GM18526 (cell line): ENCODE results near the gene MYT1.

Experiments used
- POLR2A ChIP-seq: IDR thresholded peaks from 3 replicates; pipeline ENCODE4 v1.6.1; 2011; ENCODE audit not compliant: insufficient read length; ENCODE audit errors: extremely low read depth

Gene MYT1

DNA sequence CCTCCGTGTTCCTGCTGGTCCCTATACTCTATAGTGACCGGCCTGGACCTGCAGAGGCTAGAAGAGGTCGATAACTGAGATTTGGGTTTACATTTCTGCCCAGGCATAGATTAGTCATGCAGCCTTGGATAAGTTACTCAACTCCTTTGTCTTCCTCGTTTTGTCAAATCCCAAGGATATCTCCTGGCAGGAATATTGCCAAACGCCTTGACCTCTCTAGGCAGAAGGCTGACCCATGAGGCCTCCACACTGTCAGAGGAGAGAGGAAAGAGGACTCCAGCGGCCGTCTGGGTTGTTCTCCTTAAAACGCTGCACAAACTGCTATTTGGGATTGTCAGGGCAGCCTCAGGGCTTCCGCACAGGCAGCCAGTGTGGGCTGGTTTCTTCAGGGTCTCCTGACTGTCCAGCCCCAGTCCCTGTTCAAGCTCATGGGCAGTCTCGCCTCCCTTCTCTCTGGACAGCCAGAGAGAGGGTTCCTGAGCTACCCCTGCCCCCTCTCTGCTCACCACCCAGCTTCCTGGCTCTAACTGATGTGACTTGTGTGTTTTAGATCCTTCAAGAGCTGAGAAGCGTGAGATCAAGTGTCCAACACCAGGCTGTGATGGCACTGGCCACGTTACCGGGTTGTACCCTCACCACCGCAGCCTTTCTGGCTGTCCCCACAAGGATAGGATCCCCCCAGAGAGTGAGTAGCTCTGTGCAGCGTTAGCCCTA is 46.6 kb downstream of the MYT1 start:
- no peak for TF ChIP-seq POLR2A

DNA sequence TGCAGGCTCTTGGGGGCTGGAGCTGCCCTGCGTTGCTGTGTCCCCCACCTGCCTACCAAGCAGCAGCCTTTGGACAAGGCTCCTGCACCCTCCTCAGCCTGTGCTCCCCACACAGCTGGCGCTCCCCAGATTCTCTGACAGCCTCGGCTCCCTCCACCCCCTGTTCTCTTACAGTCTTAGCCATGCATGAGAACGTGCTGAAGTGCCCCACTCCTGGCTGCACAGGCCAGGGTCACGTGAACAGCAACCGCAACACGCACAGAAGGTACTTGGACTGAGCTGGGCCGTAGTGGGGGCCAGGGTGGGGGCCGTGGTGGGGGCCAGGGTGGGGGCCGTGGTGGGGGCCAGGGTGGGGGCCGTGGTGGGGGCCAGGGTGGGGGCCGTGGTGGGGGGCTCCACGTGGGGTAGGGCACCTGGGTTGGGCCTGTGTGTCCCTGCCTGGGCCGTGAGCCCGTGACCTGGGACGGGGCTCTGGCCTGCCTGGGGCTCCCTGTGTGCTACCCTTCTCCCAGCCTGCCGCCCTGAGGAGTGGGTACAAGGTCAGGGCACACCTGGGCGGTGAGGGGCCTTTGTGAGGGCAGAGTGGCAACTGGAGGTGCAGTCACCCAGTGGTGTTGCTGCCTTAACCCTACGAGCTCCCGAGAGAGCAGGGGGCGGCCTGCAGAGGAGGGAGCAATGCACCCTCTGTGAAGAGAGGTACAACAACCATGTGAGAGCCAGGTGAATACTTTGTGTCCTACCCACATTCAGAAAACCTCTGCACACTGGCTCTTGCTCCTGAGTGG is 47.8 kb downstream of the MYT1 start:
- TF ChIP-seq POLR2A: no peak

DNA sequence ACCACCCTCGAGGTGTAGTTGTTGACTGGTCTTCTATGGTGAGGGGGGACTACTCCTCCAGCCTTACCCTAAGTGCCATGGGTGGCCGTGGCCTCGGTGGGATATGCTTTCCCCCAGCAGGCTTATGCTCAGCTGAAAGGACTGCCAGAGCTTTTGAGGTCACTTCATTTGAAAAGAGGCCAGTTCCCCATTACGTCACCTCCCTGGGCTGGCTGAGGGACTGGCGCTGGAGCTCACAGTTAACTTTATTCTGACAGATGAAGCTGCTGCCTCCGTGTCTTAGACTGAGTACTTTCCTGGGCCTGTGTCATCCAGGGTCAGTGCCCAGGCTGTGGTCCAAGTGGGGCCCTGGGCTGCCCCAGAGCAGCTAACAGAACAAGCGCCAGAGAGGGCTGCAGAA is 48.5 kb downstream of the MYT1 start:
- no peak for TF ChIP-seq POLR2A

DNA sequence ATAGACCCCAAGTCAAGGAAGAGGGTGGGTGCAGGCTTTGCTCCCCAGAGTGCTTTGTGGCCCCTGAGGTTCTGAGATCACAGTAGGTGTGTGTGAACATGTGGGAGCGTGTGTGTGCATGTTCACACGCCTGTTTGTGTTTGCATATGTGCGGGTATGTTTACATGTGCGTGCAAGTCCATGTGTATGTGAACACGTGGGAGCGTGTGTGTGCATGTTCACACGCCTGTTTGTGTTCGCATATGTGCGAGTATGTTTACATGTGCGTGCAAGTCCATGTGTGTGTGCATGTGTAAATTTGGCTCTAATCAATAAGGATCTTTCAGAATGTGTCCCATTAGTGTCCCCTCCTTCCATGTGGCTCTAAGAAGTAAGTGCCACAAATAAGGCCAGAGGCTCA is 49.9 kb downstream of the MYT1 start:
- TF ChIP-seq POLR2A: no peak

DNA sequence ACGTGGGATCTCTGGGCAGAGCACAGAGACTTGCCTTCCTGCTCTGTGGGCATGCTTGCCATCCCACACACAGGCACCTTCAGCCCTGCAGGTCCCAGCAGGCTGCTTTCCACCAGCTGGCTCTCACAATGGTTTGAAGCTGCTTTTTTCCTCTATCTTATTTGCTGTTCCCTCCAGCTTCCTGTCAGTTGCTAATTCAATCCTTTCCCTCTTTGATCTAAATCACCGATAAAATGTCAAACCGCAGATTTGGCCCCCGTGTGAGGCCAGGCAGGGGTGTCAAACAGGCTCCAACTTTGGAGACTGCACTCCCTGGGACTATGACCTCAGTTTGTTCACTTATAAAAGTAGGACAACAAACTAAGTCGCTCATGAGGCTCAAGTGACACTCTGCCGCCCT is 50.7 kb downstream of the MYT1 start:
- no peak for TF ChIP-seq POLR2A

DNA sequence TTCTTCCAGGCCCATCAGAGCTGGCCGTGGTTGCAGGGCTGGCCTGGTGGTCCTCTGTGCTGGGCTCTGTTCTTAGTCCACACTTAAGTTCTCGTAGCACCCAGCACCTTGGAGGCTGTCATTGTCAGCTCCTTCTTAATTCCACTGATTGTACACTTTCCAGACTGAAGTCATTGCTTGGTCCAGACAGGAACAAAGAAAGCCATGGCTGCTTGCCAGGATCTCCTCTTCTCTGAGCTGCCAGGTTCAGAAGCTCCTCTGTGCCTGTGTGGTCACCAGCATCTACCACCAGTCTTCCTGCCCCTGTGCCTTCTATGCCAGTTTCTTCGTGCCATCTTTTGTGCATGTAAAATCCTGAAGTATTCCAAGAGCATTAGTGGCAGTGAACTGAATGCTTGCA is 51.8 kb downstream of the MYT1 start:
- TF ChIP-seq POLR2A: no peak

DNA sequence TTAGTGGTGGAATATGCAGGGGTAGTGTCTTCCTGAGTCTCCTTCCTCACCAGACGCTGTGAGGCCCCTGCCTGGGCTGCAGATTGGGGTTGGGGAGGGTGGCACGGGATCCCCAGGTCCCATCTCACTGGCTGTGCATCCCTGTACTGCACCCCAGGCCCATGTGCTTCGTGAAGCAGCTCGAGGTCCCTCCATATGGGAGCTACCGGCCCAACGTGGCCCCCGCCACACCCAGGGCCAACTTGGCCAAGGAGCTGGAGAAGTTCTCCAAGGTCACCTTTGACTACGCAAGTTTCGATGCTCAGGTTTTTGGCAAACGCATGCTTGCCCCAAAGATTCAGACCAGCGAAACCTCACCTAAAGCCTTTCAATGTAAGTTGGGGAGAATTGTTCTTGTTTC is 52.7 kb downstream of the MYT1 start:
- TF ChIP-seq POLR2A: no peak

DNA sequence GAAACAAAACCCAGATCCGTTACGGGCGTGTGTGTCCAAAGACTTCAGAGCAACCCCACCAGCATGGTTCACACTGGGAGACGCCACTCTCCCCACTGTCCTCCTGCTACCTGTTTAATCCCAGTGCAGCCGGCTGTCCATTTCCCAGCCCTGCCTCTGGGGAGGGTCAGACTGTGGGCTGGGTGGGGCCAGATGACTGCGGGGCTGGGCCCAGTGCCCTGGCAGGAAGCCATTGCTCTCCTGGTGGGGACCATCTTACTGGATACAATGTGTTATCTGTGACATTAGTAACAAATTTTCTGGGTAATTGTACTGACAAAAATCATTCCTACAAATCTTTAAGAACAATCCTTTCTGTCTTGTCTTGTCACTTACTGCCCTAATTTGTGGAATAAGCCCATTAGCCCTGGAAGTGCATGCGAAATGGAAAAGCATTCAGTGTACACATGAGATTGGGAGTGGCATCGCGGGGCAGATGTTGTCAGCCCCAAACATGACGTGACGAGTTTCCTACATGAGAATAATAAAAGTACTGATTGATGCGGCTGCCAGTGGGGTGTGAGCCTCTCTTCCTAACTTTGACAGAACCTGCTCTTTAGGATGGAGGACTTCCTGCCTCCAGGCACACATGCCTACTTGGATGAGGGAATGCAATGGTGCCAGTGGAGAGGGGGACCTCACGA is 53.4 kb downstream of the MYT1 start:
- TF ChIP-seq POLR2A: no peak

DNA sequence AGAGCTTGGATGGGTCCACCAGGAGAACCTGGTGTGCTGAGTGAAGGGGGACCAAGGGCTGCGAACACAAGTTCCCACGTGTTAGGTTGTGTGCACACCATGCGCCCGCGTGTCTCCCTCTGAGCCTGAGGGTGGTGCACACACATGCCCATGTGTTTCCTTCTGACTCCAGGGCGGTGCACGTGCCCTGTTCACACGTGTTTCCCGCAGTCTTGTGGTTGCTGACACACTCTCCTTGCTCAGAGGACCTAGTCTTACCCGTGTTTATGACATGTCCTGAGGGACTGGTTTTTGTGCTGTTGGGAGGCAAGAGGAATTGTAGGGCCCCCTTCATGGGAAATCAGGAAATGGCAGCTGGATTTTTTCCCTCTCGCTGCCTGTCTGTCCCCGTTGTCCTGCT is 55.0 kb downstream of the MYT1 start:
- TF ChIP-seq POLR2A: no peak

DNA sequence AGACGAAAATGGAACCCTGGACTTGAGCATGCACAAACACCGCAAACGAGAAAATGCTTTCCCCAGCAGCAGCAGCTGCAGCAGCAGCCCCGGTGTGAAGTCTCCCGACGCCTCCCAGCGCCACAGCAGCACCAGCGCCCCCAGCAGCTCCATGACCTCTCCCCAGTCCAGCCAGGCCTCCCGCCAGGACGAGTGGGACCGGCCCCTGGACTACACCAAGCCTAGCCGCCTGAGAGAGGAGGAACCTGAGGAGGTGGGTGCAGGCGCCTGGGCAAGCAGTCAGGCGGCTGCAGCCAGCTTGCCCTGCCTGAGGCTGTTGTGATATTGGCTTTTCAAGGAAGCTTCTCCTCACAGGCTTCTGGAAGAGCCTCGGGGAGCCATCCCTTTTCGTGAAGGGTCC is 55.5 kb downstream of the MYT1 start:
- no peak for TF ChIP-seq POLR2A

DNA sequence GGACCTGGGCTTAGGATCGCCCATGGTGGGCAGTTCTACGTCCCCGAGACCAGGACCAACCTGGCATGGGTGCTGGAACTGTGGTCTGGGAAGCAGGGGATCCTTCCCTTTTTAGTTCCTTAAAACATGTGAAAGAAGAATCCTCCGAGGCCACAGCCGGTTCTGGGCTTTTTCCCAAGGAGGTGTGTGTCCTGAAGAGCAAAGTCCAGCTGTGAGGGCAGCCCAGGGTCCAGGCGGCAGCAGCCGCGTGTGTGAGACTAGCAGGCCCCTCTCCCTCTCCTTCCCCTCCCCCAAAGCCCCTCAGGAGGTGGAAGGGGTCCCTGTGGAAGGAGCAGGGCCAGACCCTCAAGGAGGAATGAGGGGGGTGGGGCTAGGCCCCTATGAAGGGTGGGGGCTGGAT is 56.2 kb downstream of the MYT1 start:
- TF ChIP-seq POLR2A: no peak

DNA sequence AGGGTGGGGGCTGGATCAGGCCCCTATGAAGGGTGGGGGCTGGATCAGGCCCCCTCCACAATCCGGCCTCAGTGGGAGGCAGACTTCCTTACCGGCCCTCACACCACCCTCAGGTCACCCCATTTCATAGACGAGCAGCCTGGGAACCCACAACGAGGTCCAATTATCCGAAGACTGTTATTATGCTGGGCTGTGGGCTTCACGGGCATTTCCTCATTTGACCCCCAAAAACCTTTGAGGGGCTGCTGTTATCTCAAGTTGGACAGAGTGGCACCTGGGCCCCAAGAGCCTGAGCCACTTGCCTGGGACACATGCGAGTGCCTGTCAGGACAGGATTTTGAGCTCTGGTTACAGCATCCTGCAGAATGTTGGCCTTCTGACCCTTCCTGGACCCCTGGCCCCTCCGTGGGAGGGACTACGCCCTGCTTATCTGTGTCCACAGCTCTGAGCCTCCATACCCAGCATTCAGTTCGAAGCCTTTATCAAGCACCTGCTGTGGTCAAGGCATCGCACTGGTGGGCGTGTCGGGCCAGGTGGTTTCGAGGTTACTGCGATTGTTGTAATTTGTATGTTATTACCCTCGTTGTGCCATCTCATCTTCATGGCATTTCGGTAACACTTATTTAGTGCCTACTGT is 56.8 kb downstream of the MYT1 start:
- no peak for TF ChIP-seq POLR2A

DNA sequence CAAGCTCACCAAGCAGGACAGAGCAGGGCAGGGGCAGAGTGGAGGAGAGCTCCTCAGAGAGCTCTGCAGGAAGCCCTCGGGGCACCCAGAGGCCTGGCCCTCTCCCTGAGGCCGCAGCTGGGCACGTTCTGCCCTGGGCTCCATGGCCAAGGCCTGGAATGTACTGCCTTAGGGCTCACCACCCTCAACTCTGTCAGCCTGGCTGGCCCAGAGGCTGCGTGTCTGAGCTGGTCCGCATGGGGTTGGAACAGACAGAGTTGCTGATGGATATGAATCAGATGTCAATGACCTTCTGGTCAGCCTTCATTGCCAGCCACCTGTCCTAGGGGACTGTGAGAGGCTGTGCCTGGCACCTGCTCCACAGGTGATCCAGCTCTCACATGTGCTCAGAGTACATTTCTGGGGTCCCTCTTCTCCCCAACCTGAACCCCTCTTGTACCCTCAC is 58.1 kb downstream of the MYT1 start:
- no peak for TF ChIP-seq POLR2A

DNA sequence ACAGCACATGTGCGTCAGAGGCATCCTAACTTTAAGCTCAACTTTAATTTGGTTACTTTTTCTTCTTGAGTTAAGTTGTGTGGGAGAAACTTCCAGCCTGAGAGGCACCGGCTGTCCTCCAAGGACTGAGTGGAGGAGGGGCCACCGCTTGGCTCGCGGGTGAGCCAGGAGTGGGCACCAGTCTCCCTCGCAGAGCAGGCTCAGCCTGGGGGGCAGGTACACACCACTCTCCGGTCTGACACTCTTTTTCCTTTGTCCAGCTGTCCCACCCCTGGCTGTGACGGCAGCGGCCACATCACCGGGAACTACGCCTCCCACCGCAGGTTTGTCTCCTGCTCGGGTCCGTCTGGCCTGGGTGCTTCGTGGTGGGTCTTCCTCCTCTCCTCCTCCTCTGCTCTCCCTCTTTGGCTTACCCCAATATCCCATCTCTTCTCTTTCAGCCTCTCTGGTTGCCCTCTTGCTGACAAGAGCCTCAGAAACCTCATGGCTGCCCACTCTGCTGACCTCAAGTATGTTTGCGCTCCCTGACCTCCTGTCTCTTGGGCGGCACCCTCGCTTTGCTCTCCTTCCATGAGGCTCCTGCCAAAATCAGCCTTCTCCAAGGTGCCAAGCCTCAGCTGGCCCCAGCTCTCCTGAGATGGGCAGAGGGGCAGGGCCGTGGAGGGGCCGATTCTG is 58.7 kb downstream of the MYT1 start:
- no peak for TF ChIP-seq POLR2A

DNA sequence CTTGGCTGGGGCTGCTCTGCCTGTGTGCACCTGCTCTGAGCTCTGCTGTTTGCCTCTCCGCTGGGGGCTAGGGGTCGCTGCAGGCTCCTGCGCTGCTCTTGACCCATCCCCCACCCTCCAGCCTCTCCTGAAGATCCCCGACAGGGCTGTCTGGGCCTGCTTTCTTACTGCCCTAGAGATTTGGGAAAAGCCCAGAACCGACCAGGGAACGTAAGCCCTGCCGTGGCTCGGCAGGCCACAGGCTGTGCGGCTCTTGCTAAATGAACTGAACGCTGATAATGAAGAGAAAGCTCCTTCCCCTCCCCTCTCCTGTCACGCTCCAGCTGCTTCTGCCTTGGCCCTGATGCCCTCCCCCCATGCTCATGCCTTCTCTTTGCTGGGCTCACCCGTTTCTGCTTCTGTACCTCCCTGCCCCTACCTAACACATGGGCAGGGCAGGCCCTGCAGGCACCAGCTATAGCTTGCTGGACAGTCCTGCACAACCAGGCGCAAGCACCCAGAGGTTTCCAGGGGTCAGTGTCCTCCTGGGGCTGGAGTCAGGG is 59.3 kb downstream of the MYT1 start:
- TF ChIP-seq POLR2A: no peak
